A549 (cell line): ENCODE measurements around the gene SPRR2D.

Experiments
- CTCF ChIP-seq: fragments of >200 bp; sonication (Bioruptor Twin); formaldehyde crosslinking; IDR thresholded peaks from 3 replicates; pipeline ENCODE4 v1.5.1; 2016
- ESRRA ChIP-seq: fragments of 150-350 bp; IDR thresholded peaks from 2 replicates; pipeline ENCODE4 v1.6.1; 2014; ENCODE audit warnings: mild to moderate bottlenecking, low read length, borderline replicate concordance
- HDAC2 ChIP-seq: fragments of 200-600 bp; sonication (generic); IDR thresholded peaks from 2 replicates; pipeline ENCODE4 v1.6.1; 2016
- HMGXB4 ChIP-seq: fragments of 250-450 bp; sonication (Bioruptor Pico); IDR thresholded peaks from 2 replicates; pipeline ENCODE4 v1.5.0; 2021; ENCODE audit warnings: mild to moderate bottlenecking, moderate library complexity, borderline replicate concordance
- HOXA7 ChIP-seq: fragments of 250-450 bp; sonication (Bioruptor Pico); IDR thresholded peaks from 2 replicates; pipeline ENCODE4 v1.5.0; 2020; ENCODE audit warnings: mild to moderate bottlenecking, moderate library complexity
- RAD21 ChIP-seq, 2 experiments: fragments of >200 bp in 1 of 2; sonication (Bioruptor Twin) in 1 of 2; formaldehyde crosslinking in 1 of 2; IDR thresholded peaks in 1 of 2; conservative IDR thresholded peaks in 1 of 2; 2 replicates in 1 of 2; 3 replicates in 1 of 2; pipeline ENCODE4 v1.6.1; 2012 to 2018; ENCODE audit warnings: inconsistent platforms in 1 of 2
- ZC3H11A ChIP-seq: fragments of 450-650 bp; IDR thresholded peaks from 2 replicates; pipeline ENCODE4 v1.6.1; 2014; ENCODE audit warnings: antibody characterized with exemption, mild to moderate bottlenecking
- ZSCAN20 ChIP-seq: fragments of 250-450 bp; sonication (Bioruptor Pico); IDR thresholded peaks from 2 replicates; pipeline ENCODE4 v1.8.0; 2022; ENCODE audit warnings: mild to moderate bottlenecking, moderate library complexity

GRCh38 chr1:152999818-153000217, 41.1 kb downstream of the SPRR2D start:
- no peak for TF ChIP-seq HOXA7 (CRISPR knock-in tag)
- no peak for TF ChIP-seq ZSCAN20
- no peak for TF ChIP-seq CTCF
- TF ChIP-seq ZC3H11A: no peak
- TF ChIP-seq RAD21 (conservative IDR thresholded peaks at IDR 0.05 in 1 of 2, IDR thresholded peaks at IDR 0.05 in 1 of 2): no peak
- TF ChIP-seq ESRRA: no peak
- no peak for TF ChIP-seq HDAC2
- no peak for TF ChIP-seq HMGXB4 (CRISPR knock-in tag)
